Epithelial cell of proximal tubule (primary cell): ENCODE measurements around the gene ZMYM1. TPM values are rescaled to one million over a fixed set of nuclear protein-coding genes. Genes with fewer than 3 reads are reported as not detected.
A peak's percentile ranks its signal among the peaks of the same experiment; 100 is the strongest.
"Not testable (repeated sequence)": the region's sequence is repeated elsewhere in the genome, so short reads cannot be mapped to it uniquely, and the experiment has no call there.

Experiments
- DNase-seq: peaks from one replicate; pipeline ENCODE4 v3.0.0-alpha.2; 2011; ENCODE audit warnings: low read depth
- H3K4me3 ChIP-seq: 2 replicates; pipeline ENCODE4 v1.5.1; 2011; ENCODE audit warnings: low read depth, mild to moderate bottlenecking, low read length
- CTCF ChIP-seq: conservative IDR thresholded peaks from 2 replicates; pipeline ENCODE4 v1.5.1; 2012; ENCODE audit warnings: low read depth, mild to moderate bottlenecking, low read length
- total RNA-seq: library from RNA; depleted of rRNA; stranded (reverse); fragments of >200 nt; gene quantifications from 2 replicates; pipeline ENCODE4 v1.2.3, GENCODE V29; 2015

The ZMYM1 gene
- total RNA-seq, 1 donor from 2014 or later = 12.6 TPM

GRCh38 chr1:35049116-35049515, 30.1 kb upstream of the ZMYM1 start:
- H3K4me3 ChIP-seq = no peak overlapping the region
- no peak for DNase-seq
- no peak for TF ChIP-seq CTCF

- no peak for DNase-seq
- H3K4me3 ChIP-seq = no peak overlapping the region
- TF ChIP-seq CTCF = no peak
Observed at GRCh38 chr1:35053433-35053832, 25.8 kb upstream of the ZMYM1 start.

GRCh38 chr1:35054282-35054681, 24.9 kb upstream of the ZMYM1 start:
- not testable (repeated sequence) for DNase-seq, H3K4me3 ChIP-seq

GRCh38 chr1:35058321-35058720, 20.9 kb upstream of the ZMYM1 start:
- H3K4me3 ChIP-seq, DNase-seq: not testable (repeated sequence)

GRCh38 chr1:35058988-35059387, 20.2 kb upstream of the ZMYM1 start:
- no peak for TF ChIP-seq CTCF
- DNase-seq = no peak

GRCh38 chr1:35062518-35063196, 16.5 kb upstream of the ZMYM1 start:
- no peak for TF ChIP-seq CTCF
- DNase-seq = peak; percentile 39
- no peak overlapping the region for H3K4me3 ChIP-seq

More at GRCh38 chr1:35058988-35059387, 20.2 kb upstream of the ZMYM1 start:
- H3K4me3 ChIP-seq = no peak overlapping the region

GRCh38 chr1:35064265-35064664, 14.9 kb upstream of the ZMYM1 start:
- DNase-seq = no peak
- TF ChIP-seq CTCF = no peak
- no peak overlapping the region for H3K4me3 ChIP-seq

- no peak for DNase-seq
- no peak for TF ChIP-seq CTCF
- no peak overlapping the region for H3K4me3 ChIP-seq
Observed at GRCh38 chr1:35069746-35070145, 9.4 kb upstream of the ZMYM1 start.
